K562 (cell line): ENCODE data around the gene DEF6. TPM values are rescaled to one million over a fixed set of nuclear protein-coding genes. Genes with fewer than 3 reads are reported as not detected.
A peak's percentile ranks its signal among the peaks of the same experiment; 100 is the strongest.

Experiments
- ARHGAP35 ChIP-seq: fragments of 450-650 bp; IDR thresholded peaks from 2 replicates; pipeline ENCODE4 v1.6.1; 2018; ENCODE audit not compliant: partially characterized antibody
- ARID1B ChIP-seq: fragments of 450-650 bp; IDR thresholded peaks from 2 replicates; pipeline ENCODE4 v1.6.1; 2016; ENCODE audit warnings: antibody characterized with exemption, mild to moderate bottlenecking, inconsistent platforms
- DMBX1 ChIP-seq: fragments of 250-450 bp; sonication (Bioruptor Pico); IDR thresholded peaks from 2 replicates; pipeline ENCODE4 v1.8.0; 2022; ENCODE audit warnings: inconsistent platforms, mild to moderate bottlenecking, moderate library complexity, borderline replicate concordance
- ERF ChIP-seq: fragments of 450-650 bp; formaldehyde crosslinking; IDR thresholded peaks from 2 replicates; pipeline ENCODE4 v1.4.0; 2020; ENCODE audit warnings: mild to moderate bottlenecking, mixed read lengths
- FIP1L1 ChIP-seq: fragments of 200-400 bp; formaldehyde crosslinking; IDR thresholded peaks from 2 replicates; pipeline ENCODE4 v1.6.1; 2018; ENCODE audit warnings: mild to moderate bottlenecking, low read depth, low read length; ENCODE audit not compliant: poor library complexity, severe bottlenecking
- FOXK1 ChIP-seq: sonication (generic); formaldehyde crosslinking; IDR thresholded peaks from 2 replicates; pipeline ENCODE4 v1.8.0; 2022; ENCODE audit warnings: missing genetic modification reagents, mild to moderate bottlenecking, borderline replicate concordance
- HEY1 ChIP-seq: fragments of 250-450 bp; sonication (Bioruptor Pico); IDR thresholded peaks from 2 replicates; pipeline ENCODE4 v1.5.0; 2020; ENCODE audit warnings: mild to moderate bottlenecking, moderate library complexity, borderline replicate concordance
- MAZ ChIP-seq, 2 experiments: fragments of 450-650 bp in 1 of 2; sonication (generic) in 1 of 2; formaldehyde crosslinking; IDR thresholded peaks in 1 of 2; conservative IDR thresholded peaks in 1 of 2; 2 replicates each; pipeline versions ENCODE4 v1.4.0 to v1.5.0; 2020; ENCODE audit warnings: mild to moderate bottlenecking in 1 of 2, missing genetic modification reagents in 1 of 2
- MEIS2 ChIP-seq: fragments of 450-650 bp; IDR thresholded peaks from 2 replicates; pipeline ENCODE4 v1.6.1; 2014; ENCODE audit warnings: mild to moderate bottlenecking; ENCODE audit not compliant: partially characterized antibody
- NFRKB ChIP-seq: fragments of 450-650 bp; IDR thresholded peaks from 2 replicates; pipeline ENCODE4 v1.6.1; 2016; ENCODE audit warnings: low read depth
- NFXL1 ChIP-seq: fragments of 450-650 bp; formaldehyde crosslinking; IDR thresholded peaks from 2 replicates; pipeline ENCODE4 v1.4.0; 2021; ENCODE audit warnings: mild to moderate bottlenecking
- PHF20 ChIP-seq: fragments of 450-650 bp; IDR thresholded peaks from 2 replicates; pipeline ENCODE4 v1.6.1; 2018; ENCODE audit not compliant: partially characterized antibody
- POLR2A ChIP-seq: fragments of 450-650 bp; conservative IDR thresholded peaks from 2 replicates; pipeline ENCODE4 v1.6.1; 2016
- SMARCA4 ChIP-seq: fragments of 450-650 bp; IDR thresholded peaks from 2 replicates; pipeline ENCODE4 v1.6.1; 2016
- SMARCA5 ChIP-seq: fragments of 450-650 bp; IDR thresholded peaks from 2 replicates; pipeline ENCODE4 v1.6.1; 2016
- SNIP1 ChIP-seq: fragments of 450-650 bp; IDR thresholded peaks from 2 replicates; pipeline ENCODE4 v1.7.1; 2017; ENCODE audit warnings: low read depth, mild to moderate bottlenecking
- SRSF3 ChIP-seq: fragments of 200-400 bp; formaldehyde crosslinking; IDR thresholded peaks from 2 replicates; pipeline ENCODE4 v1.6.1; 2016; ENCODE audit warnings: mild to moderate bottlenecking, low read length, moderate library complexity; ENCODE audit not compliant: insufficient read depth
- TEAD1 ChIP-seq, 2 experiments: fragments of 450-650 bp in 1 of 2; sonication (generic) in 1 of 2; formaldehyde crosslinking; IDR thresholded peaks; 2 replicates each; pipeline versions ENCODE4 v1.4.0 to v1.8.0; 2020 to 2022; ENCODE audit warnings: mild to moderate bottlenecking in 2 of 2, missing genetic modification reagents in 1 of 2
- ZNF197 ChIP-seq: fragments of 200-800 bp; sonication (Bioruptor generic); IDR thresholded peaks from 2 replicates; pipeline ENCODE4 v1.6.1; 2016; ENCODE audit warnings: low read depth, missing genetic modification characterization, missing compliant biosample characterization
- polyA plus RNA-seq, 8 experiments: library from polyadenylated mRNA; depleted of rRNA in 4 of 8; stranded (reverse) in 5 of 8; unstranded in 3 of 8; fragments of >200 nt; fragmentation: Nextera tagmentation in 2 of 8; fragmentation: Illumina TruSeq in 1 of 8; extraction: Ambion mirVana in 2 of 8; extraction: Trizol in 1 of 8; gene quantifications; 2 replicates each; pipeline versions ENCODE4 v1.2.1 to v1.2.3, GENCODE V29; 2011 to 2014; ENCODE audit warnings: inconsistent platforms in 1 of 8, missing spikeins in 1 of 8
- total RNA-seq, 7 experiments: library from RNA; depleted of rRNA in 6 of 7; stranded (reverse); fragments of >200 nt in 6 of 7; fragmentation: Illumina TruSeq in 2 of 7; extraction: Trizol in 2 of 7; gene quantifications; 2 replicates each; pipeline versions ENCODE4 v1.2.1 to v1.2.3, GENCODE V29; 2011 to 2021; ENCODE audit warnings: low replicate concordance in 1 of 7
- TF ChIP-seq, protein P1 (sequence below): fragments of 450-650 bp; formaldehyde crosslinking; IDR thresholded peaks from 2 replicates; pipeline ENCODE4 v1.4.0; 2020; ENCODE audit warnings: mild to moderate bottlenecking, moderate library complexity
- TF ChIP-seq, protein P2 (sequence below): fragments of 450-650 bp; formaldehyde crosslinking; IDR thresholded peaks from 2 replicates; pipeline ENCODE4 v1.4.0; 2022; ENCODE audit warnings: mild to moderate bottlenecking, moderate library complexity
- TF ChIP-seq, protein P3 (sequence below): fragments of 450-650 bp; IDR thresholded peaks from 2 replicates; pipeline ENCODE4 v1.7.1; 2018; ENCODE audit warnings: mild to moderate bottlenecking, low read depth; ENCODE audit not compliant: partially characterized antibody
- TF ChIP-seq, protein P4 (sequence below): fragments of 250-450 bp; sonication (Bioruptor Pico); IDR thresholded peaks from 2 replicates; pipeline ENCODE4 v1.8.0; 2022; ENCODE audit warnings: moderate library complexity, mild to moderate bottlenecking, inconsistent platforms

Gene DEF6
- total and polyA plus RNA-seq, 9 of the 15 experiments (the other 6 are each of a cell fraction or from before 2014, with no cell fraction given) = 1.3 to 44.6 (median 22.7) TPM

DNA sequence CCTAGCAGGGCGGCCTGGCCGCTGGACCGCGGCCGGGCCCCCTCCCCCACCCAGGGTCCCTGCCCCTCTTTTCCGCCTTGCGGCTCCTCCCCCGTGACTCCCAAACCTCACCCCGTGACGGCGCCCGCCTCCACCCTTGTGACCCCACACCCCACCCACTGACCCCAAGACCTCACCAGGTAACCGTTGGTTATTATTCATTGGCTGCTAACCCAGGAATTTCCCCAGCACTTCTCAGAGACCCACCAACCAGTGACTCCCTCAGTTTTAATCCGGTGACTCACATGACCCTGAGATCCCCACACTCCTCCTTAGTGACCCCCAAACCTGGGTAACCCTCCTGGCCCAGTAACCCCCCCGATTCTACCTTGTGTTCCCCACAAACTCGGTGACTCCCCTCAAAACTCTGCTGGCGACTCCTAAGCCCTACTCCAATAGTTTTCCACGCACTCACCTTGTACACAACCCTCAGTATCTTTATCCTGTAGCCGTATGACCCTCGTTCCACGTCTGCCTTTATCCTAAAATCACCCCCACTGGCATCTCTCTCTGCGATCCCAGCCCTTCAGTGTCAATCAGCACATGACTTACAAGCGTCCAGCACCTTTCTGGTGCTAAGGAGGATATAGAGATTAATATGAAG, 37.5 kb upstream of the DEF6 start (continued):
- TF ChIP-seq MAZ (CRISPR knock-in tag; conservative IDR thresholded peaks at IDR 0.05 in 1 of 2, IDR thresholded peaks at IDR 0.05 in 1 of 2) = peak in 1 of 2 experiments; percentile 11; a peak in 2 of 4 replicates
- peak; percentile 81; the same call in 1 of the 2 replicates for TF ChIP-seq FOXK1 (CRISPR knock-in tag)
- TF ChIP-seq ARHGAP35 = peak; percentile 20
- peak; percentile 71; the same call in 1 of the 2 replicates for TF ChIP-seq SMARCA4
- peak; percentile 54 for TF ChIP-seq ARID1B
- peak; percentile 28; the same call in 1 of the 2 replicates for TF ChIP-seq DMBX1 (CRISPR knock-in tag)
- TF ChIP-seq, protein P1, sequence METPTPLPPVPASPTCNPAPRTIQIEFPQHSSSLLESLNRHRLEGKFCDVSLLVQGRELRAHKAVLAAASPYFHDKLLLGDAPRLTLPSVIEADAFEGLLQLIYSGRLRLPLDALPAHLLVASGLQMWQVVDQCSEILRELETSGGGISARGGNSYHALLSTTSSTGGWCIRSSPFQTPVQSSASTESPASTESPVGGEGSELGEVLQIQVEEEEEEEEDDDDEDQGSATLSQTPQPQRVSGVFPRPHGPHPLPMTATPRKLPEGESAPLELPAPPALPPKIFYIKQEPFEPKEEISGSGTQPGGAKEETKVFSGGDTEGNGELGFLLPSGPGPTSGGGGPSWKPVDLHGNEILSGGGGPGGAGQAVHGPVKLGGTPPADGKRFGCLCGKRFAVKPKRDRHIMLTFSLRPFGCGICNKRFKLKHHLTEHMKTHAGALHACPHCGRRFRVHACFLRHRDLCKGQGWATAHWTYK = 0 out of 2 replicates have a peak, but pooled peaks have one; percentile 53
- peak; percentile 67; the same call in 1 of the 2 replicates for TF ChIP-seq SMARCA5
- no peak for TF ChIP-seq HEY1 (CRISPR knock-in tag)
- TF ChIP-seq, protein P2, sequence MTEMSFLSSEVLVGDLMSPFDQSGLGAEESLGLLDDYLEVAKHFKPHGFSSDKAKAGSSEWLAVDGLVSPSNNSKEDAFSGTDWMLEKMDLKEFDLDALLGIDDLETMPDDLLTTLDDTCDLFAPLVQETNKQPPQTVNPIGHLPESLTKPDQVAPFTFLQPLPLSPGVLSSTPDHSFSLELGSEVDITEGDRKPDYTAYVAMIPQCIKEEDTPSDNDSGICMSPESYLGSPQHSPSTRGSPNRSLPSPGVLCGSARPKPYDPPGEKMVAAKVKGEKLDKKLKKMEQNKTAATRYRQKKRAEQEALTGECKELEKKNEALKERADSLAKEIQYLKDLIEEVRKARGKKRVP (CRISPR knock-in tag) = 0 out of 2 replicates have a peak, but pooled peaks have one; percentile 24
- peak; percentile 65 for TF ChIP-seq MEIS2
- peak; percentile 43; the same call in 1 of the 2 replicates for TF ChIP-seq ZNF197 (CRISPR knock-in tag)
- no peak for TF ChIP-seq SNIP1
- no peak for TF ChIP-seq FIP1L1
- TF ChIP-seq TEAD1 (CRISPR knock-in tag; IDR thresholded peaks at IDR 0.05) = 0 out of 4 replicates have a peak, but pooled peaks of 1 of the 2 experiments have one; percentile 31
- no peak for TF ChIP-seq PHF20
- no peak for TF ChIP-seq SRSF3
- 0 out of 2 replicates have a peak, but pooled peaks have one; percentile 70 for TF ChIP-seq ERF (CRISPR knock-in tag)
- no peak for TF ChIP-seq POLR2A
- TF ChIP-seq NFRKB = peak; percentile 35; the same call in 1 of the 2 replicates
- TF ChIP-seq, protein P3, sequence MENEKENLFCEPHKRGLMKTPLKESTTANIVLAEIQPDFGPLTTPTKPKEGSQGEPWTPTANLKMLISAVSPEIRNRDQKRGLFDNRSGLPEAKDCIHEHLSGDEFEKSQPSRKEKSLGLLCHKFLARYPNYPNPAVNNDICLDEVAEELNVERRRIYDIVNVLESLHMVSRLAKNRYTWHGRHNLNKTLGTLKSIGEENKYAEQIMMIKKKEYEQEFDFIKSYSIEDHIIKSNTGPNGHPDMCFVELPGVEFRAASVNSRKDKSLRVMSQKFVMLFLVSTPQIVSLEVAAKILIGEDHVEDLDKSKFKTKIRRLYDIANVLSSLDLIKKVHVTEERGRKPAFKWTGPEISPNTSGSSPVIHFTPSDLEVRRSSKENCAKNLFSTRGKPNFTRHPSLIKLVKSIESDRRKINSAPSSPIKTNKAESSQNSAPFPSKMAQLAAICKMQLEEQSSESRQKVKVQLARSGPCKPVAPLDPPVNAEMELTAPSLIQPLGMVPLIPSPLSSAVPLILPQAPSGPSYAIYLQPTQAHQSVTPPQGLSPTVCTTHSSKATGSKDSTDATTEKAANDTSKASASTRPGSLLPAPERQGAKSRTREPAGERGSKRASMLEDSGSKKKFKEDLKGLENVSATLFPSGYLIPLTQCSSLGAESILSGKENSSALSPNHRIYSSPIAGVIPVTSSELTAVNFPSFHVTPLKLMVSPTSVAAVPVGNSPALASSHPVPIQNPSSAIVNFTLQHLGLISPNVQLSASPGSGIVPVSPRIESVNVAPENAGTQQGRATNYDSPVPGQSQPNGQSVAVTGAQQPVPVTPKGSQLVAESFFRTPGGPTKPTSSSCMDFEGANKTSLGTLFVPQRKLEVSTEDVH = peak; percentile 70
- TF ChIP-seq NFXL1 = 0 out of 2 replicates have a peak, but pooled peaks have one; percentile 57
- TF ChIP-seq, protein P4, sequence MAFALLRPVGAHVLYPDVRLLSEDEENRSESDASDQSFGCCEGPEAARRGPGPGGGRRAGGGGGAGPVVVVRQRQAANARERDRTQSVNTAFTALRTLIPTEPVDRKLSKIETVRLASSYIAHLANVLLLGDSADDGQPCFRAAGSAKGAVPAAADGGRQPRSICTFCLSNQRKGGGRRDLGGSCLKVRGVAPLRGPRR (CRISPR knock-in tag) = peak; percentile 69; the same call in 1 of the 2 replicates
